Measurements from ENCODE around the gene ERO1B.
"Not testable (repeated sequence)": the region's sequence is repeated elsewhere in the genome, so short reads cannot be mapped to it uniquely, and the experiment has no call there.

ERO1B gene

GRCh38 chr1:236193184-236193583 lies 88.6 kb downstream of the ERO1B start:
- no peak for DNase-seq (ENCODE audit: low read depth in 4 of 4, low spot score in 1 of 4)

- not testable (repeated sequence) for DNase-seq (ENCODE audit: low read depth in 4 of 4, low spot score in 1 of 4)
Measured at GRCh38 chr1:236188084-236188483, 93.7 kb downstream of the ERO1B start.

- DNase-seq (ENCODE audit: low read depth in 4 of 4, low spot score in 1 of 4), result not testable (repeated sequence)
Measured at GRCh38 chr1:236186471-236186870, 95.3 kb downstream of the ERO1B start.

GRCh38 chr1:236185687-236186086 lies 96.1 kb downstream of the ERO1B start:
- no peak for DNase-seq (ENCODE audit: low read depth in 4 of 4, low spot score in 1 of 4)

- DNase-seq (ENCODE audit: low read depth in 4 of 4, low spot score in 1 of 4), result no peak
Measured at GRCh38 chr1:236181059-236181458, 100.7 kb downstream of the ERO1B start.

- DNase-seq (ENCODE audit: low read depth in 4 of 4, low spot score in 1 of 4), result no peak
Measured at GRCh38 chr1:236179634-236180033, 102.1 kb downstream of the ERO1B start.

GRCh38 chr1:236176337-236177336 lies 105.1 kb downstream of the ERO1B start:
- no peak for DNase-seq (ENCODE audit: low read depth in 4 of 4, low spot score in 1 of 4)

- DNase-seq (ENCODE audit: low read depth in 4 of 4, low spot score in 1 of 4), result no peak
Measured at GRCh38 chr1:236175642-236176336, 106.0 kb downstream of the ERO1B start.

- DNase-seq (ENCODE audit: low read depth in 4 of 4, low spot score in 1 of 4), result no peak
Measured at GRCh38 chr1:236173174-236173767, 108.5 kb downstream of the ERO1B start.

- DNase-seq (ENCODE audit: low read depth in 4 of 4, low spot score in 1 of 4), result no peak
Measured at GRCh38 chr1:236172041-236172579, 109.6 kb downstream of the ERO1B start.

GRCh38 chr1:236168716-236169429 lies 112.9 kb downstream of the ERO1B start:
- DNase-seq (ENCODE audit: low read depth in 4 of 4, low spot score in 1 of 4), result no peak

GRCh38 chr1:236167578-236167977 lies 114.2 kb downstream of the ERO1B start:
- DNase-seq (ENCODE audit: low read depth in 4 of 4, low spot score in 1 of 4), result no peak

GRCh38 chr1:236167154-236167553 lies 114.6 kb downstream of the ERO1B start:
- DNase-seq (ENCODE audit: low read depth in 4 of 4, low spot score in 1 of 4), result no peak

GRCh38 chr1:236166041-236166440 lies 115.7 kb downstream of the ERO1B start:
- DNase-seq (ENCODE audit: low read depth in 4 of 4, low spot score in 1 of 4), result no peak
